ENCODE measurements around the gene PRDM7.

The PRDM7 gene

GRCh38 chr16:90016339-90016950 lies 60.7 kb downstream of the PRDM7 start:
- H3K4me3 ChIP-seq (ENCODE audit: low read depth in 1 of 2, low read length in 2 of 2), result no peak overlapping the region
- TF ChIP-seq EZH2 (IDR thresholded peaks at IDR 0.05; ENCODE audit: borderline replicate concordance, low read depth, low read length, severe bottlenecking), result no peak
- TF ChIP-seq CTCF (IDR thresholded peaks at IDR 0.05; ENCODE audit: borderline replicate concordance, extremely low read depth, low read length, poor library complexity, severe bottlenecking), result no peak
- no peak overlapping the region for H3K9ac ChIP-seq (ENCODE audit: low read depth, low read length)
- H3K27ac ChIP-seq (ENCODE audit: low read length), result no peak overlapping the region
- H3K4me2 ChIP-seq (ENCODE audit: insufficient read depth, low read length), result no peak overlapping the region
- no peak overlapping the region for H2AFZ ChIP-seq (ENCODE audit: low read depth, low read length)
- no peaks in the 10 kb centered on the region for H3K79me2 ChIP-seq (ENCODE audit: insufficient read depth, low read length)
- H3K36me3 ChIP-seq (ENCODE audit: insufficient read depth, low read length), result no peaks in the 10 kb centered on the region
- ATAC-seq (ENCODE audit: insufficient read depth, low read depth) (no peak), DNase-seq (no peak)
- peaks cover 10% of the 10 kb centered on the region for H3K4me1 ChIP-seq (ENCODE audit: insufficient read depth, low read length)
- no peaks in the 10 kb centered on the region for H3K9me3 ChIP-seq (ENCODE audit: insufficient read depth, low read length, severe bottlenecking)
- peaks cover 13% of the 10 kb centered on the region for H3K27me3 ChIP-seq (ENCODE audit: insufficient read depth, low read length, poor library complexity)
- peaks cover 22% of the 10 kb centered on the region for H4K20me1 ChIP-seq (ENCODE audit: insufficient read depth, low read length)

GRCh38 chr16:90015586-90016338 lies 61.4 kb downstream of the PRDM7 start:
- H3K9me3 ChIP-seq (ENCODE audit: insufficient read depth, low read length, severe bottlenecking), result no peaks in the 10 kb centered on the region
- H2AFZ ChIP-seq (ENCODE audit: low read depth, low read length), result no peak overlapping the region
- peaks cover 29% of the 10 kb centered on the region for H4K20me1 ChIP-seq (ENCODE audit: insufficient read depth, low read length)
- peaks cover 9% of the 10 kb centered on the region for H3K4me1 ChIP-seq (ENCODE audit: insufficient read depth, low read length)
- H3K4me2 ChIP-seq (ENCODE audit: insufficient read depth, low read length), result no peak overlapping the region
- DNase-seq (no peak), ATAC-seq (ENCODE audit: insufficient read depth, low read depth) (no peak)
- no peaks in the 10 kb centered on the region for H3K79me2 ChIP-seq (ENCODE audit: insufficient read depth, low read length)
- H3K9ac ChIP-seq (ENCODE audit: low read depth, low read length), result no peak overlapping the region
- no peaks in the 10 kb centered on the region for H3K36me3 ChIP-seq (ENCODE audit: insufficient read depth, low read length)
- H3K27ac ChIP-seq (ENCODE audit: low read length), result no peak overlapping the region
- H3K4me3 ChIP-seq (ENCODE audit: low read depth in 1 of 2, low read length in 2 of 2), result no peak overlapping the region
- TF ChIP-seq CTCF (IDR thresholded peaks at IDR 0.05; ENCODE audit: borderline replicate concordance, extremely low read depth, low read length, poor library complexity, severe bottlenecking), result no peak
- no peak for TF ChIP-seq EZH2 (IDR thresholded peaks at IDR 0.05; ENCODE audit: borderline replicate concordance, low read depth, low read length, severe bottlenecking)
- H3K27me3 ChIP-seq (ENCODE audit: insufficient read depth, low read length, poor library complexity), result peaks cover 14% of the 10 kb centered on the region

- DNase-seq, result no peak
- H3K27ac ChIP-seq (ENCODE audit: low read length), result no peak overlapping the region
- no peaks in the 10 kb centered on the region for H3K36me3 ChIP-seq (ENCODE audit: insufficient read depth, low read length)
- TF ChIP-seq EZH2 (IDR thresholded peaks at IDR 0.05; ENCODE audit: borderline replicate concordance, low read depth, low read length, severe bottlenecking) (no peak), CTCF (IDR thresholded peaks at IDR 0.05; ENCODE audit: borderline replicate concordance, extremely low read depth, low read length, poor library complexity, severe bottlenecking) (no peak)
- peaks cover 41% of the 10 kb centered on the region for H4K20me1 ChIP-seq (ENCODE audit: insufficient read depth, low read length)
- peaks cover 15% of the 10 kb centered on the region for H3K4me1 ChIP-seq (ENCODE audit: insufficient read depth, low read length)
- H2AFZ ChIP-seq (ENCODE audit: low read depth, low read length), result no peak overlapping the region
- no peak overlapping the region for H3K4me2 ChIP-seq (ENCODE audit: insufficient read depth, low read length)
- no peaks in the 10 kb centered on the region for H3K9me3 ChIP-seq (ENCODE audit: insufficient read depth, low read length, severe bottlenecking)
- H3K79me2 ChIP-seq (ENCODE audit: insufficient read depth, low read length), result no peaks in the 10 kb centered on the region
- H3K4me3 ChIP-seq (ENCODE audit: low read depth in 1 of 2, low read length in 2 of 2), result no peak overlapping the region
- H3K27me3 ChIP-seq (ENCODE audit: insufficient read depth, low read length, poor library complexity), result peaks cover 10% of the 10 kb centered on the region
- no peak overlapping the region for H3K9ac ChIP-seq (ENCODE audit: low read depth, low read length)
- no peak for ATAC-seq (ENCODE audit: insufficient read depth, low read depth)
Observed at GRCh38 chr16:90012991-90013745, 64.0 kb downstream of the PRDM7 start.
